ENCODE data around the gene ABCC3.

DNA sequence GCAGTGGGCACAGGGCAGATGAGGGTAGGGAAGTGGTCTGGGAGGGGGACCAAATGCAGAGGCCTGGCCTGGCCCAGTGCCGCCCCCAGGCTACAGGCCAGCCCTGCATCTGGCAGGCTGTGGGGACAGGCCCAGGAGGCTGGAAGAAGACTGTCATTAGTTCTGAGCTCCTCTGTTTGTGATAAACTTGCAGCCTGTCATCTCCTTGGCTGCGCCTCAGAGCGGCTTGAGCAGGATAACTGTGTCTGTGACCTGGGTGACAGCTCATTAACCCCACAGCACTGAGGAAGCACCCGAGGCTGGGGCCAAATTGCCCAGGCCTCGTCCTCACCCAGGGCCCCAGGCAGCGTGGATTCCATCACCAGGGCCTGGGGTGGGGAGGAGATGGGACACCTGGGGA is 23.9 kb downstream of the ABCC3 start:
- TF ChIP-seq, protein P1, sequence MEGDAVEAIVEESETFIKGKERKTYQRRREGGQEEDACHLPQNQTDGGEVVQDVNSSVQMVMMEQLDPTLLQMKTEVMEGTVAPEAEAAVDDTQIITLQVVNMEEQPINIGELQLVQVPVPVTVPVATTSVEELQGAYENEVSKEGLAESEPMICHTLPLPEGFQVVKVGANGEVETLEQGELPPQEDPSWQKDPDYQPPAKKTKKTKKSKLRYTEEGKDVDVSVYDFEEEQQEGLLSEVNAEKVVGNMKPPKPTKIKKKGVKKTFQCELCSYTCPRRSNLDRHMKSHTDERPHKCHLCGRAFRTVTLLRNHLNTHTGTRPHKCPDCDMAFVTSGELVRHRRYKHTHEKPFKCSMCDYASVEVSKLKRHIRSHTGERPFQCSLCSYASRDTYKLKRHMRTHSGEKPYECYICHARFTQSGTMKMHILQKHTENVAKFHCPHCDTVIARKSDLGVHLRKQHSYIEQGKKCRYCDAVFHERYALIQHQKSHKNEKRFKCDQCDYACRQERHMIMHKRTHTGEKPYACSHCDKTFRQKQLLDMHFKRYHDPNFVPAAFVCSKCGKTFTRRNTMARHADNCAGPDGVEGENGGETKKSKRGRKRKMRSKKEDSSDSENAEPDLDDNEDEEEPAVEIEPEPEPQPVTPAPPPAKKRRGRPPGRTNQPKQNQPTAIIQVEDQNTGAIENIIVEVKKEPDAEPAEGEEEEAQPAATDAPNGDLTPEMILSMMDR (IDR thresholded peaks at IDR 0.05; ENCODE audit: low read depth, low read length, poor library complexity, severe bottlenecking) = no peak
- no peak for TF ChIP-seq EZH2phosphoT487 (IDR thresholded peaks at IDR 0.05; ENCODE audit: borderline replicate concordance, low read length)

Measured in DOHH2 (cell line).